ENCODE results near the gene SLC1A2.

- TF ChIP-seq CTCF (conservative IDR thresholded peaks at IDR 0.05; ENCODE audit: low read length): no peak
- no peak for TF ChIP-seq EZH2phosphoT487 (IDR thresholded peaks at IDR 0.05; ENCODE audit: borderline replicate concordance, low read depth, low read length)
Measured at GRCh38 chr11:35241083-35241482, 178.3 kb downstream of the SLC1A2 start.
